ENCODE measurements around the gene AKAP4. TPM values are rescaled to one million over a fixed set of nuclear protein-coding genes. Genes with fewer than 3 reads are reported as not detected.

Gene AKAP4
- total RNA-seq: not detected in 2 replicates

GRCh38 chrX:50200907-50201306 is at the start of gene AKAP4:
Gene AKAP4, minus strand, starts transcription at chrX:50201007. Its CDS starts 118 bp downstream, at chrX:50200889.

GRCh38 chrX:50204364-50204899 is 3.6 kb upstream of the AKAP4 start, which contains the start of gene CCNB3:
Gene CCNB3, plus strand, starts transcription at chrX:50204765. Its CDS starts 80,399 bp downstream, at chrX:50285164.

Other genes with a start within 250 kb of the AKAP4 start
- 0.19 and 0.20 TPM in 2 replicates for gene CCNB3, start 3.8 kb upstream of the AKAP4 start, total RNA-seq